OCI-LY1 (cell line): ENCODE measurements around the gene HEBP1.

Experiments
- CTCF ChIP-seq: fragments of 200-600 bp; sonication (generic), shearing (Covaris generic); IDR thresholded peaks from 2 replicates; pipeline ENCODE4 v1.5.1; 2017; ENCODE audit warnings: mild to moderate bottlenecking, antibody characterized with exemption, low read length, moderate library complexity, mixed read lengths
- EZH2 ChIP-seq: fragments of 200-600 bp; sonication (generic), shearing (Covaris generic); IDR thresholded peaks from 2 replicates; pipeline ENCODE4 v1.8.0; 2017; ENCODE audit warnings: borderline replicate concordance, mixed run types, mild to moderate bottlenecking, antibody characterized with exemption, low read length, moderate library complexity, mixed read lengths

GRCh38 chr12:13046964-13047363, 46.9 kb upstream of the HEBP1 start:
- TF ChIP-seq CTCF (no peak), EZH2 (no peak)
